ENCODE measurements around the gene RELB. TPM values are rescaled to one million over a fixed set of nuclear protein-coding genes. Genes with fewer than 3 reads are reported as not detected.

Gene RELB
- polyA plus RNA-seq, 2 of the 4 experiments (the other 2 are of a cell fraction), result 8.1 to 9.6 TPM

DNA sequence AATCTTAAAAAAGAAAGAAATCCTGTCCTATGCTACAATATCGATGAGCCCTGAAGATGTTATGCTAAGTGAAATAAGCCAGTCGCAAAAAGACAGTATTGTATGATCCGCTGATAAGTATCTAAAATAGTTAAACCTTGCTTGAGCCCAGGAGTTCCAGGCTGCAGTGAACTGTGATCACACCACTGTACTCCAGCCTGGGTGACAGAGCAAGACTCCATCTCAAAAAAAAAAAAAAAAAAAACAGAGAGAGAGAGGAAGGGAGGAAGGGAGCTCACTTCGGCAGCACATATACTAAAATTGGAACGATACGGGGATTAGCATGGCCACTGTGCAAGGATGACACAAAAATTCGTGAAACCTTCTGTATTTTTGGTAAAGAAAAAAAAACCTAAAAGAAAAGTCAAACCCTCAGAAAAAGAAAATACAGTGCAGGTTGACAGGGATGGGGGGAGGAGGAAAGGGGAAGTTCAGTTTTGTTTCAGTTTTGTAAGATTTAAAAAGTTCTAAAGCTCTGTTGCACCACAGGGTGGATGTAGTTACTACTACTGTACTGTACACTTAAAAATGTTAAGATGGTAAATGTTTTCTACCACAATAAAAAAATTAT is 46.0 kb downstream of the RELB start:
- 84% methylated on average over 7 of the region's 7 CpGs for WGBS (ENCODE audit: missing lambda C conversion rate)
- CTCF ChIA-PET, result interaction anchor here (0.7 to 10.8 kb wide), 4 partner anchors 13 to 477 kb away, joined by 3 to 152 read pairs (median 3); no protein-coding TSS in a partner anchor
- POLR2A ChIA-PET, result no interaction called here
- Histone ChIP-seq H3K4me2 (no peak overlapping the region), H3K4me1 (0 out of 3 replicates have a peak, but pooled peaks cover 6% of the 10 kb centered on the region), H3K4me3 (no peak overlapping the region), H3K27ac (no peak overlapping the region), H3K9me3 (no peaks in the 10 kb centered on the region)
- DNase-seq (ENCODE audit: low read depth in 1 of 2, low spot score in 1 of 2) (no peak), ATAC-seq (no peak), FAIRE-seq (no peak)
- TF ChIP-seq FOXS1 (CRISPR knock-in tag; IDR thresholded peaks at IDR 0.05) (no peak), TFCP2L1 (CRISPR knock-in tag; IDR thresholded peaks at IDR 0.05) (no peak), HOXB5 (CRISPR knock-in tag; IDR thresholded peaks at IDR 0.05) (no peak), NR3C1 (IDR thresholded peaks at IDR 0.05) (no peak), ZSCAN20 (CRISPR knock-in tag; IDR thresholded peaks at IDR 0.05) (no peak), HDAC2 (IDR thresholded peaks at IDR 0.05) (no peak), ESRRA (IDR thresholded peaks at IDR 0.05; ENCODE audit: borderline replicate concordance, low read length) (no peak), HOXB13 (CRISPR knock-in tag; IDR thresholded peaks at IDR 0.05; ENCODE audit: low read depth) (no peak), KDM5A (IDR thresholded peaks at IDR 0.05) (no peak)
- TF ChIP-seq, protein P1, sequence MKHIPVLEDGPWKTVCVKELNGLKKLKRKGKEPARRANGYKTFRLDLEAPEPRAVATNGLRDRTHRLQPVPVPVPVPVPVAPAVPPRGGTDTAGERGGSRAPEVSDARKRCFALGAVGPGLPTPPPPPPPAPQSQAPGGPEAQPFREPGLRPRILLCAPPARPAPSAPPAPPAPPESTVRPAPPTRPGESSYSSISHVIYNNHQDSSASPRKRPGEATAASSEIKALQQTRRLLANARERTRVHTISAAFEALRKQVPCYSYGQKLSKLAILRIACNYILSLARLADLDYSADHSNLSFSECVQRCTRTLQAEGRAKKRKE (CRISPR knock-in tag; IDR thresholded peaks at IDR 0.05; ENCODE audit: low read depth), result no peak

DNA sequence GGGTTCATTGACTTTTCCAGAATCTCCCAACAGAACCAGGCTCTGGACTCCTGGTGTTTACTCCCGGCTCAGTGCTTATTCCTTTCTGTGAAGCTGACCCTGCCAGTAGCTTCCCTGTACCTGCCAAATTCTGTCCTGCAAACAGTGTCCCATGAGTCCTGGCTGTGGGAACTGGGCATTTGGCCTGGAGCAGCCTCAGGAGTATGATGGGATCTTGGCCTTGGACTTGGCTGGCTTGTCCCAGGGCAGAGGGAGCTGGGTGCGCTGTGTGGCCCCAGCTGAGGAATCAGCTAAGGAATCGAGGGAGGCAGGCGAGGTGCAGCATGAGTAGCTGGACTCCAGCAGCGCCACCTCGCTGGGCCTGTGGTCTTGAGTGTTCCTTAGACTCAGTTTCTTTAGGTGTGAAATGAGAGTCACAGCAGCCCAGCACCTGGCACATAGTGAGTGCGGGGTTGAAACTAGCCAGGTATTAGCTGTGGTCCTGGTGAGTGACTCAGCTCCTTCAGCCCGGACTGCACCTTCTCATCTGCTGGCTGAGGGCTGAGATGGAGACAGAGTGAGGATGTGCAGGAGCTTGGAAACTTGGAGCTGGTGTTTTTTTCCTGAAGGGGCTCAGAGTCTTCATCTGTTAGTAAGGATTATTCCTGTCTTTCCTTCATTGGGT is 47.9 kb downstream of the RELB start:
- WGBS (ENCODE audit: missing lambda C conversion rate), result 89% methylated on average over 8 of the region's 8 CpGs
- Histone ChIP-seq H3K4me3 (no peak overlapping the region), H3K4me1 (0 out of 3 replicates have a peak, but pooled peaks cover 6% of the 10 kb centered on the region), H3K9me3 (no peaks in the 10 kb centered on the region), H3K27ac (peak overlapping the region in 1 of 2 experiments; percentile 26; a peak in 2 of 6 replicates), H3K4me2 (no peak overlapping the region)
- CTCF ChIA-PET, result interaction anchor here (0.6 to 3.6 kb wide), 9 partner anchors 8 to 461 kb away, joined by 3 to 31 read pairs (median 3); partner anchors contain the start of genes CLASRP and ZNF296
- POLR2A ChIA-PET, result interaction anchor here (1.2 to 1.5 kb wide), 2 partner anchors 10 to 11 kb away, joined by 5 to 6 read pairs; partner anchors contain the start of gene CLASRP
- no peak for DNase-seq (ENCODE audit: low read depth in 1 of 2, low spot score in 1 of 2)
- peak in 1 of 2 experiments; percentile 41; a peak in 3 of 6 replicates for ATAC-seq
- no peak for TF ChIP-seq BHLHE40 (IDR thresholded peaks at IDR 0.05; ENCODE audit: low read depth, low read length)
- TF ChIP-seq EP300 (IDR thresholded peaks at IDR 0.05), result no peak
- no peak for TF ChIP-seq MAZ (IDR thresholded peaks at IDR 0.05; ENCODE audit: borderline replicate concordance, low read depth, low read length)
- TF ChIP-seq, protein P2, sequence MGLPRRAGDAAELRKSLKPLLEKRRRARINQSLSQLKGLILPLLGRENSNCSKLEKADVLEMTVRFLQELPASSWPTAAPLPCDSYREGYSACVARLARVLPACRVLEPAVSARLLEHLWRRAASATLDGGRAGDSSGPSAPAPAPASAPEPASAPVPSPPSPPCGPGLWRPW (IDR thresholded peaks at IDR 0.05), result no peak
- no peak for TF ChIP-seq ESRRA (IDR thresholded peaks at IDR 0.05; ENCODE audit: borderline replicate concordance, low read length)
- no peak for TF ChIP-seq FOSB (CRISPR knock-in tag; IDR thresholded peaks at IDR 0.05)
- no peak for TF ChIP-seq ZSCAN20 (CRISPR knock-in tag; IDR thresholded peaks at IDR 0.05)
- TF ChIP-seq TFCP2L1 (CRISPR knock-in tag; IDR thresholded peaks at IDR 0.05), result no peak
- TF ChIP-seq, protein P3, sequence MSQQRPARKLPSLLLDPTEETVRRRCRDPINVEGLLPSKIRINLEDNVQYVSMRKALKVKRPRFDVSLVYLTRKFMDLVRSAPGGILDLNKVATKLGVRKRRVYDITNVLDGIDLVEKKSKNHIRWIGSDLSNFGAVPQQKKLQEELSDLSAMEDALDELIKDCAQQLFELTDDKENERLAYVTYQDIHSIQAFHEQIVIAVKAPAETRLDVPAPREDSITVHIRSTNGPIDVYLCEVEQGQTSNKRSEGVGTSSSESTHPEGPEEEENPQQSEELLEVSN (IDR thresholded peaks at IDR 0.05; ENCODE audit: borderline replicate concordance, low read depth), result no peak
- TF ChIP-seq KDM1A (IDR thresholded peaks at IDR 0.05; ENCODE audit: low read depth), result no peak
- TF ChIP-seq HOXB13 (CRISPR knock-in tag; IDR thresholded peaks at IDR 0.05; ENCODE audit: low read depth), result no peak
- no peak for TF ChIP-seq NPAS2 (CRISPR knock-in tag; IDR thresholded peaks at IDR 0.05; ENCODE audit: borderline replicate concordance)
- TF ChIP-seq, protein P4, sequence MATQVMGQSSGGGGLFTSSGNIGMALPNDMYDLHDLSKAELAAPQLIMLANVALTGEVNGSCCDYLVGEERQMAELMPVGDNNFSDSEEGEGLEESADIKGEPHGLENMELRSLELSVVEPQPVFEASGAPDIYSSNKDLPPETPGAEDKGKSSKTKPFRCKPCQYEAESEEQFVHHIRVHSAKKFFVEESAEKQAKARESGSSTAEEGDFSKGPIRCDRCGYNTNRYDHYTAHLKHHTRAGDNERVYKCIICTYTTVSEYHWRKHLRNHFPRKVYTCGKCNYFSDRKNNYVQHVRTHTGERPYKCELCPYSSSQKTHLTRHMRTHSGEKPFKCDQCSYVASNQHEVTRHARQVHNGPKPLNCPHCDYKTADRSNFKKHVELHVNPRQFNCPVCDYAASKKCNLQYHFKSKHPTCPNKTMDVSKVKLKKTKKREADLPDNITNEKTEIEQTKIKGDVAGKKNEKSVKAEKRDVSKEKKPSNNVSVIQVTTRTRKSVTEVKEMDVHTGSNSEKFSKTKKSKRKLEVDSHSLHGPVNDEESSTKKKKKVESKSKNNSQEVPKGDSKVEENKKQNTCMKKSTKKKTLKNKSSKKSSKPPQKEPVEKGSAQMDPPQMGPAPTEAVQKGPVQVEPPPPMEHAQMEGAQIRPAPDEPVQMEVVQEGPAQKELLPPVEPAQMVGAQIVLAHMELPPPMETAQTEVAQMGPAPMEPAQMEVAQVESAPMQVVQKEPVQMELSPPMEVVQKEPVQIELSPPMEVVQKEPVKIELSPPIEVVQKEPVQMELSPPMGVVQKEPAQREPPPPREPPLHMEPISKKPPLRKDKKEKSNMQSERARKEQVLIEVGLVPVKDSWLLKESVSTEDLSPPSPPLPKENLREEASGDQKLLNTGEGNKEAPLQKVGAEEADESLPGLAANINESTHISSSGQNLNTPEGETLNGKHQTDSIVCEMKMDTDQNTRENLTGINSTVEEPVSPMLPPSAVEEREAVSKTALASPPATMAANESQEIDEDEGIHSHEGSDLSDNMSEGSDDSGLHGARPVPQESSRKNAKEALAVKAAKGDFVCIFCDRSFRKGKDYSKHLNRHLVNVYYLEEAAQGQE (IDR thresholded peaks at IDR 0.05), result no peak
- no peak for TF ChIP-seq ZC3H11A (IDR thresholded peaks at IDR 0.05)
- no peak for TF ChIP-seq MYC (IDR thresholded peaks at IDR 0.05; ENCODE audit: borderline replicate concordance, low read length)
- TF ChIP-seq HEYL (CRISPR knock-in tag; IDR thresholded peaks at IDR 0.05), result no peak
- FAIRE-seq, result no peak

Data from A549 (cell line).